UCSD-AML1 (cell line): ENCODE results near the gene TNS1.

Experiments used
- DNase-seq: peaks from one replicate; lab custom pipeline; 2025; ENCODE audit not compliant: unreplicated experiment; lab: John Stamatoyannopoulos, UW

TNS1 gene

GRCh38 chr2:217755027-217755745, 247.6 kb downstream of the TNS1 start:
- DNase-seq = no peak

DNA sequence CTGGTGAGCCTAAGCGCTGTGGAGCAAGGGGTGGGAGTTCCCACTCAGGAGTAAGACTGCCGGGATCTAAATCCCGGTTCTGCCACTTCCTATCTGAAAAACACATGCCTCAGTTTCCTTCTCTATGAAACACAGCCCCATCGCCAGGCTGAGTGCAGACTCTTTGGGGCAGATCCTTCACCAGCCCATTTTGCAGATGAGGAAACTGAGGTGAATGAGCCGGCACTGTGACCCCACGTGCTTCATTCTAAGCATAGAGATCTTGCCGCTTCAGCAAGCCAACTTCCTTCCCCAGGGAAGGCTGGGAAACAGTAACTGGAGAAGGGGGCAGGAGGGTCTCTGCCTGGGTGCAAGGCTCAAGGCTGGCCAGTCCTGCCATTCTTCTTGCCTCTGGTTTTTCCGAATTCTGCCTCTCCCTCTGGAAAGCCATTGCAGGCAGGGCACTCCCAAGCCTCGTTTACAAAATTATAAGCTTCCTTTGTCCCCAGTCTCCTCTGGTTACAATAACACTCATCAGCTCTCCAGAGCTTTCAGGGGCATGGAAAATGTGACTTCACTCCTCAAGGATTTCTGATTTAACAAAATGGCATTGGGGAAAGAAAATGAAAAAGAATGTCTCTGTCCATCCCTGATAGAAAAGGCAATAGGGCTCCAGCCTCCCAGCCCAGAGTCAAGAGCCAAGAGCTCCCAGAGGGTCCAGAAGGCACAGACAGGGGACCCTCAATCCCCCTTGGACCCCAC, 249.2 kb downstream of the TNS1 start:
- no peak for DNase-seq

- no peak for DNase-seq
These were observed 249.9 kb downstream of the TNS1 start for GRCh38 chr2:217752714-217753459.

GRCh38 chr2:217751952-217752351, 250.8 kb downstream of the TNS1 start:
- no peak for DNase-seq

DNA sequence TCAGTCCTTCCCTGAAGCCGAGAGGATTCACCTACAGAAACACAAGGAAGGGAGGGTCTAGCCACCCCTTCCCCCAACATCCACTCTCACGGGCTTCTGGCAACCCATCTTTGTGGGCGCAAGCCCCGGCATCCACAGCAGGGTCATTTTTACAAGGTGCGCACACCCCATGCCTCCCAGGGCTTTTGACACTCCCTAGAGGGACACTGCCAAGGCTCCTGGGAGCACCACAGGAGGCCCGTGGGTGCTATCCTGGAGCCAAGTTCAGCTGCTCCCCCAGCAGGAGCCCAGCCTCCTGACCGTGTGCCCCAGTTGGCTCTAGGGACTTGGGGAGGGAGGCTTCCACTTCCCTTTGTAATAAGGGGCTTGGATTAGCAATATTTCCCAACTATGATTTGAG, 251.6 kb downstream of the TNS1 start:
- DNase-seq = no peak
